Caki2 (cell line): Measurements from ENCODE around the gene WSB1. TPM values are rescaled to one million over a fixed set of nuclear protein-coding genes. Genes with fewer than 3 reads are reported as not detected.

Experiments used
- total RNA-seq: library from RNA; depleted of rRNA; stranded (reverse); fragments of >200 nt; shearing (Covaris generic); gene quantifications from 2 replicates; pipeline ENCODE4 v1.2.3, GENCODE V29; 2014; ENCODE audit warnings: low replicate concordance; rRNA removed

The WSB1 gene
- total RNA-seq, 1 experiment from 2014 or later = 28.0 TPM

Other genes with a start within 250 kb of the WSB1 start
- 0.51 and 4.4 TPM in 2 replicates for gene KSR1, start 162.3 kb downstream of the WSB1 start, total RNA-seq